GM19035 (cell line): ENCODE measurements around the gene ANKRD42.
"Not testable (repeated sequence)": the region's sequence is repeated elsewhere in the genome, so short reads cannot be mapped to it uniquely, and the experiment has no call there.

Experiments used
- ATAC-seq: cut with Tn5 transposase; IDR thresholded peaks from one replicate; pipeline ENCODE4 v1.9.1; 2021; ENCODE audit not compliant: unreplicated experiment

Gene ANKRD42

DNA sequence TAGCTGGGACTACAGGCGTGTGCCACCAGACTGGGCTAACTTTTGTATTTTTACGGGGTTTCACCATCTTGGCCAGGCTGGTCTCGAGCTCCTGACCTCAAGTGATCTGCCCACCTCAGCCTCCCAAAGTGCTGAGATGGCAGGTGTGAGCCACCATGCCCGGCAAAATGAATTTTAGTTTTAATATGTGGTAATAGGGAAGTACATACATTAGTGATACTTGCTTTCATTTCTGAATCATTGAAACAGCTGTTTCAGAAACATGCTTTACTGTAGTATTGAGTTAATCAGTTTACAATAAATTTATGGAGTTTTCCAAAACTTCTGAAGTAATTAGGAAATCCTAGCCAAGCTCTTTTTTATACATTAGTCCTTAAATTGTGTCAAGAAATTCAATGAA lies 21.0 kb upstream of the ANKRD42 start:
- ATAC-seq: no peak

DNA sequence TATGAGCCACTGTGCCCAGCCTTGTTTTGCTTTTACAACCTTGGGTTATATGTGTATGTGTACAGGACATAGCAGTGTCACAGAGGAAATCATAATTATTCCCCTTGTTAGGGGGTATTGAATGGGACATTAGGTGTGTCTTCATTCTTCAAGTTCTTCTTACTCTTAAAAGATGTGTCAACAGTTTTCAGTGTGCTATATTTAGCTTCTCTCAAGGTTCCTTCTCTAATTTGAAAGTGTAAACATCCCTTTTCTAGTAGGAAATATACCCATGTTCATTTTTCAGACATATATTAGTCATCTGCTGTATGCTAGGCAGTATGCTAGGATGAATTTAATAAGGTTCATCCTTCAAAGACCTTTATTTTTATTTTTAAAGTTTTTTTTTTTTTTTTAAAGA lies 19.5 kb upstream of the ANKRD42 start:
- no peak for ATAC-seq

DNA sequence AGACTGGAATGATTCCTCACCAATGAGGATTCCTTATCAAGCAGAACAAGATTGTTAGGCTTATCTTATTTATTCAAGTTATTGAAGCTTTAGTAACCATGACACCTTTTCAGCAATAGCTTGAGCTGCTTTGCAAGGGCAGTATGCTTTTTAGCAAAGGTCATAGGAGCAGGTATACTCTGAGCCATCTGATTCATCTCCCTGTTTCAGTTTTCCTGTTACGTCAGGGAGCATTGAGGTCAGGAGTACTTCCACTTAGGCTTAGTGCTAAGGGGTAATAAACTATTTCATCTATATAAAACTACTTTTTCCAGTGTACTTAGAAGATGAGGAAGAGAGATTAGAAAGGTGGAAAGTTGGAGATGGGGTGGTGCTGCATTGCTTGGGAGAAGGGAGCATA lies 17.7 kb upstream of the ANKRD42 start:
- ATAC-seq: no peak

DNA sequence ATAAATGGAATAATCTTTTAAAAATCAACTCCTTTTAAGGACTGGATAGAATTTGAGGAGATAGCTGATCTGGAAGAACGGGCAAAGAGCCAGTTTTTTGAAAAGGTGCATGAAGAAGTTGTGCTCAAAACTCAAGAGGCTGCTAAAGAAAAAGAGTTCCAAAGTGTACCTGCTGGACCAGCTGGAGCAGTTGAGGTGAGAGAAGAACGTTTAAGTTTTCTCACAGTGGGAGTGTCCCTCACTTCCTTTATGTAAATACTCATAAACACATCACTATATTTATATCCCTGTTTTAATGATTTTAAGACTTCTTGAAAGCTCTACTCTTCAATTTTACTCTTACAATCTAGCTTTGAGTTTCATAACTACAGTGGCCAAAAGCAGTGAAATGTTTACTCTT lies 11.7 kb upstream of the ANKRD42 start:
- no peak for ATAC-seq

DNA sequence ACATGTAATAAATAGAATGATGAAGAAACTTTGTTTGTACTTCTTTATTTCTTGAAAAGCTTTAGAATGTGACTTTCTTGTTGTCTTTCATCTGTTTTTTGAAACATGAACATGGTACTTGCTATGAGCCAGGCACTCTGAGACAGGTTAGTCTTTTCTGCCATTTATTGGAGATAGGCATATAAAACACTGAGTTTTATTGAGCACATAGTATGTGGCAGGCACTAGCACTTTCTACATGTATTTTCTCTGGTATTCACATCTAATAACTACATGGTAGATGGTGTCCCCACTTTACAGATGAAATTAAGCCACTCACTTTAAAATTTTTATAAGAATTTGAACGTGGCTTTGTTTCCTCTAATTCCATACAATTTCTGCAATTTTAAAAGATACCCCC lies 7.7 kb upstream of the ANKRD42 start:
- no peak for ATAC-seq

DNA sequence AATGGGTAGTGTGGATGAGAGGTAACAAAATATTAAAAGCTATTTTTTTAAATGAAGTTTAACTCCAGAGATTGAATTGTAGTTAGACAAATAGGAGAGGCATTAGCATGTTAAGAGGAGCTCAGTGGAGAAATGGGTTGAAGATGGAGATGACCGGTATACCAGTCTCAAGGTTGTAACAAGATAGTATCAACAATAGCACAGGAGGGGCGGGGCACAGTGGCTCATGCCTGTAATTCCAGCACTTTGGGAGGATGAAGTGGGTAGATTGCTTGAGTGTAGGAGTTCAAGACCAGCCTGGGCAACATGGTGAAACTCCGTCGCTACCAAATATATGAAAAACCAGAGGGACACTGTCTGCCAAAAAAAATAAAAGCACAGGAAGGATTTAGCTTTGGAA lies 6.0 kb upstream of the ANKRD42 start:
- ATAC-seq: no peak

DNA sequence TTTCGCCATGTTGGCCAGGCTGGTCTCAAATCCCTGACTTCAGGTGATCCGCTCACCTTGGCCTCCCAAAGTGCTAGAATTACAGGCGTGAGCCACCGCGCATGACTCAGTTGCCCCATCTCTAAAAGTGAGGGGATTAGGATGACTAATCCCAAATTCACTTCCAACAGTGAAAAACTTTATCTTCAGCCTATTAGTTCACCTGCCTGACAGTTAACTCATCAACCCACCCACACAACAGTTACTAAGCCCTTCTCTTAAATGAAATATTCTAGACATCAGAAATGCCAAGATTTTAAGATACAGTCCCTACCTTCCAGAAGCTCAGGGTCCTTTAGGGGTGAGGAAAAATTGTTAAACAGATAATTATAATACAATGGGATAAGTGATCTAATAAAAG lies 2.0 kb upstream of the ANKRD42 start:
- ATAC-seq: no peak

DNA sequence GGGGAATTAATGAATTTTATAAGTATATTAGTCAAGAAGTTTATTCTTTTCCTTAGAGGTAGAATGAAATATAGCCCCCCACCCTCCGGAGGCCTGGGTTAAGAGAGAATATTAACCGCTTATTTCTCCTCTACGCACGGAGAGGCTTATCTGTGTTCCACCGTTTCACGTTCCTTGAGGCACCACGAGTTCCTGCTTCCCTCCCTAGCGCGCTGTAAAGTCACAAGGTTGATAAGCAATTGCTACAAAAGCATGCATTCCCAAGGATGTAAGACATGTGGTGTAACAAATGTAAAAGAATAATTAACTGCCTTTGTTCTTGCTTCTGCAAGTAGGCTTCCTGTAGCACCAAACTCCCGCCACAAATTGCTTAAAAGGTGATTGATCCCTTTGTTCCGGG lies 1.5 kb upstream of the ANKRD42 start:
- no peak for ATAC-seq

DNA sequence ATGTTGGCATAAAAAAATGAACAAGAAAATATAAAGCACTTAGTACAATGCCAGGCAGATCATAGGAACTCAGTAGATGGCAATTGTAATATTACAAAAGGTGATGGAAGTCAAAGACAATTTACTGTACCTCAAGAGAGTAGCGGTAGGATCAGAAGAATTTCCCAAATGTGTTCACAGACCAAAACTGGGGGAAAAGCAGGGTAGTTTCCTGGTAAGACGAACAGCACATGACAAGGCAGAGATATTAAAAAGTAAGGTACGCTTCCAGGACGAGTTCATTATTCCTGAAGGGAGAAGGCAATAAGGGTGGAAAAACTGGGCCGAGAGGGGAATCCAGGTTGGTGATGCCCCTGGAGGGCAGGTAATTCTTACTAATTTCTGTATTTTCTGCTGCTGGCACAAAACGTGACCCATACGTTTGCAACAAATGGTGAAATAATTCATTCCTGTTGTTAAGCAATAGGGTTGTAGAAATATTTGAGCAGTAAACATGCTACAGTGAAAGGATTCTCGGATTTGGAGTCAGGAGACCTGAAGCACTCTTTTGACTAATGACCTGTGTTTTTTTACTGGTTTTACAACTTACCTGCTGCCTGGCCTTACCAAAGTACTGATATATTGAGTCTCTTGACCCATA lies 786 bp upstream of the ANKRD42 start:
- no peak for ATAC-seq

DNA sequence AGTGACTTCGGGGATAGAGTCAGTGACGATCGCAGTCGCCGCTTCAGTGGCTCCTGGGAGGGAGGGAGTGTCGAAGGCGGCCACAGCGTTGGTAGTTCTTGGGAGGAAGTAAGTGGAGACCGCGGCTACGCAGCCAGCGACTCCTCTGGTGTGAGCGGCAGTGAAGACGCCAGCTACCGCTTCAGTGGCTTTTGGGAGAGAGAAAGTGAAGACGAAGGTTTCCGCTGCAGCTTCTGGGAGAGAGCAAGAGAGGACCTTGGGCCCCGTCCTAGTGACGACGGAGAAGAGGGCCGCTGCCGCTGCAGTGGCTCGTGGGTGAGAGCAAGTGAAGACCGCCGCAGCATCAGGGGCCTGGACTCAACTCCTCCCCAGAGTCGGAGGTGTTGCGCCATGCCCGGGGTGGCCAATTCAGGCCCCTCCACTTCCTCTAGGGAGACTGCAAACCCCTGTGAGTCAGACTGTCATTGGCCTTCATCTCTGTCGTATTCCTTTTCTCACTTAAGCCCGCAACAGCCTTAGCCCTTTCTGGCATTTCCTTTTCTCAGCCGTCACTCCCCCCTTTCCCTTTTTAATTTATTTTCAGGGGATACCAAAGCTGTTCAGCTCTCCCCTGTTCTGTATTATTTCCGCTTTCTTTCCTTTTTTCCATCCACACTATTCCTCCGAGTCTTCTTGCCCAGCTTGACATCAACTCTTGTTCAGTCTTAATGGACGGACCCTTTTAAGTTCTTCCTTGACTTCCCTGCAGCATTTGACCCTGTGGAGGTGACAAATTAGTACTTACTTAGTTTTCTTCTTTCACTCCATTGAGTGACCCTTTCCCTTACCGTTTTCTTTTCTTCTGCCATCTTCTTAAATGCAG lies 1.0 kb downstream of the ANKRD42 start:
- peak; percentile 65 for ATAC-seq

DNA sequence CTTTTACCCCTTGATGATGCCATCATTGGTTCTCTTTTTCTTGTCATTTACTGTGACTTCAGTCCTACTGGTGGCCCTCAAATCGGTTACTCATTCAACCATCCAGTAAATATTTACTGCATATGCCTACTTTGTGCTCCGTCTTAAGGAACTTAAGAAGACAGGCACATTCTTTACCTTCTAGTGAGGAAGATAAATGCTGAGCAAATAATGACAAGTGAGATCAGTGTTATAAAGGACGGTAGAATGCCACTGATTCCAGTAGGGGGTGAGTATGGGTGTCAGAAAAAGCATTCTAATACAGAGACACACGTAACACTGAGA lies 1.6 kb downstream of the ANKRD42 start:
- no peak for ATAC-seq

DNA sequence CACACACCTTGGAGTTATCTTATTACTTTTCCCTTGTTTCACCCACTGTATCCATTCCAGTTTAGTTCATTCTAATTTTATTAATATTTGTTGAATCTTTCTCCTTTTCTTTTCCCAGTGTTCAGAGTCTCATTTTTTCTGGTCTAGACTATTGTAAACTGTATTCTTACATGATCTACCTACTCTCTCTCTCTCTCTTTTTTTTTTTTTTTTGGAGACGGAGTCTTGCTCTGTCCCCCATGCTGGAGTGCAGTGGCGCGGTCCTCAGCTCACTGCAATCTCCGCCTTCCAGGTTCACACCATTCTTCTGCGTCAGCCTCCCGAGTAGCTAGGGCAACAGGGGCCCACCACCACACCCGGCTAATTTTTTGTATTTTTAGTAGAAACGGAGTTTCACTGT lies 2.1 kb downstream of the ANKRD42 start:
- no peak for ATAC-seq

DNA sequence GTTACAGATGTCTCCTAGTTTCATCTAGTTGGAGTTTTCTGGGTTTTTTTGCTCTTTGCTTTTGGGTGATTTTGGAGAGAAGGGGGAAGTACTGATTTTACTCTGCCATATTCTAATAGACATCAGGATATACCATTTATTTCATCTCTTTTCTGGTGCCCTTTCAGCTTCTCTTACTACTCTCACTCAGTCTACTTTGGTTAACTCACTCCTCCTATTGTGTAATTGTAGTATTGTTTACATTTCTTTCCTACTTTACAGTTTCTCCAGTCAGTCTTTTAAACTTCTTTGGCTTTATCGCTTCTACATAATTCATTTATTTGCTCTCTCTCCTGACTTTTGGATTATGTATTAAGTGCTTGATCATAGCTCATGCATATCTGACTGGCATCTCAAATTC lies 6.5 kb downstream of the ANKRD42 start:
- no peak for ATAC-seq

DNA sequence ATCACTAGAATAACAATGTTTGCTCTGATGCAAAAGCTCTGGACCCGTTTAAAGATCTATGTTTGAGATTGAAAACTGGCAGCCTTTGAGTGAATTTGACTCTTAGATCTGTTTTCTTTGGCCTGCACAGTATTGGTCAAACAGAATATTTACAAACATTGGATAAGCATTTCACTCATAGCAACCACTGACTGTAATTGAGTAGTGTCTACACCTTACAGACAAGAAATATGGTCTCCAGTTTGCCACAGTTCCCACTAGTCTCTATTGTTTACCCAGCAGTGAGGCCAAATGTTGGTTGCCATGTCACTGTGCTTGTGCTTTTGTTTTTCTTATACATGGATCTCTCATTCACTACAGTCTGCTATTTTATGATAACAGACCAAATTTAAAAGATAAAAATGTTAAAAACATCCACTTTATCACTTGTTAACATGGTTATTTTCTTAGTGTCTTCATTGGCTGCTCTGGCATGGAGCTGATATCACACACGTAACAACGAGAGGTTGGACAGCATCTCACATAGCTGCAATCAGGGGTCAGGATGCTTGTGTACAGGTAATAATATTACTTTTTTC lies 12.2 kb downstream of the ANKRD42 start:
- ATAC-seq: no peak

DNA sequence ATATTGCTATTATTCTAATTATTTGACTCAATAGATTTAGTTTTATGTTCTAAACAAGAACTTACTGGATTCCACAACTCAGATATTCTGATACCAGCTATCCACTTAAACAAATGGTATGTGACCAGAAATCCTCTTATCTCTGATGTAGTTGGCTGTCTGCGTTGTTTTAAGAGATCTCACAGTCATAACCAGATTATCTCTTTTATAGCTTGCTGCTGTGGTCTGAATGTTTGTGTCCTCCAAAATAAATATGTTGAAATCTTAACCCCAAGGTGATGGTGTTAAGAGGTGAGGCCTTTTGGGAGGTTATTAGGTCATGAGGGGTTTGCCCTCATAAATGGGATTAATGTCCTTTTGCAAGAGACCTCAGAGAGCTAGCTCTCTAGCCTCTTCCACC lies 12.7 kb downstream of the ANKRD42 start:
- ATAC-seq: no peak

DNA sequence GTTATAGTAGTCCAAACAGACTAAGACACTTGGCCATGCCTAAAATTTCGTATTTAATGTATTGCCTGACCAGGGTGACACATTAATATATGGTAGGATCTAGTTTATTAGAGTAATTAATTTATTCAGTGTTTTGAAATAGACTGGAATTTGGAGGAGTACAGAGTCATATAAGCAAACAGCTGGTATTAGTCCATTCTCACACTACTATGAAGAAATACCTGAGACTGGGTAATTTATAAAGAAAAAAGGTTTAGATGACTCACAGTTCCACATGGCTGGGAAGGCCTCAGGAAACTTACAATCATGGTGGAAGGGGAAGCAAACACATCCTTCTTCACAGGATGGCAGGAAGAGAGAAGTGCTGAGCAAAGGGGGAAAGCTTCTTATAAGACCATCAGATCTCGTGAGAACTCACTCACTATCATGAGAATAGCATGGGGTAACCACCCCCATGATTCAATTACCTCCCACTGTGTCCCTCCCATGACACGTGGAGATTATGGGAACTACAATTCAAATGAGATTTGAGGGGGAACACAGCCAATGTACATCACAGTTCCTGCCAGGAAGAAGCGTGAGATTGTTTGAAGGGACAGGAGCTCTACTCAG lies 13.4 kb downstream of the ANKRD42 start:
- ATAC-seq: not testable (repeated sequence)

DNA sequence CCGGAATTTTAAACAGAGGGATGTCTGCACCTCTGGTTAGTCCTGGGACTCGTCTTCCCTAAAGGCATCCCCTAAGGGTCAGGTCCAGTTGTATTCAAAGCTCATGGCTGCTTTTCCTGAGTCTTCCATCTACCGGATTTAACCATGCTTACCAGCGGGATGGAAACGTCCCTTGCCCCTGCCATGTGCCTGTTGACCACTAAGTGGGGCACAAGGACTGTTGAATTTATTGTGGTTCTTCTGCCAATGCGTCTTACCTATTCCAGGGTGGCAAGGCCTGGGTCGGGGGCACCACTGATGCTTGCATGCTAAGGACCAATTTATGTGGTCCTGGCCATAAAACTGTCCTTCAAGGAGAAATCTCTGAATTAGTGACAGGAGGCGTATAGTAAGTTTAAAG lies 25.6 kb downstream of the ANKRD42 start:
- no peak for ATAC-seq

DNA sequence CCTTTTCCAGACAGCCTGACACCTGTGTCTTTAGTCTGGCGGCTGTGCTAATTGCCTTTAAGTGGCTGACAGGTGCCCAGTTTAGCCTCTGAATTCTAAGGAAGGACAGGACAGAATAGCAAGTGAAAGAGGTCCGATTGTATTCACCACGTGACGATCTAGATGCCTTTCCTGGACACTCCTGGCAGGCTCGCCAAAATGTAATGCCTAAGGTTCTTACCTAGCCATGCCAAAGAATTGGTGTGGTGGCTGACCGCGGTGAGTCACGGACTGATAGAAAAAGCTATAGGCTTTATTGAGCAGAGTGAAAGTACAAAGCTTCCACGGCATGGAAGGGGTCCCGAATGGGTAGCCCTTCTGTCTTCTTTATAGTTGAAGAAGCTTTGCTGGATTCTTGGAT lies 26.7 kb downstream of the ANKRD42 start:
- ATAC-seq: no peak

DNA sequence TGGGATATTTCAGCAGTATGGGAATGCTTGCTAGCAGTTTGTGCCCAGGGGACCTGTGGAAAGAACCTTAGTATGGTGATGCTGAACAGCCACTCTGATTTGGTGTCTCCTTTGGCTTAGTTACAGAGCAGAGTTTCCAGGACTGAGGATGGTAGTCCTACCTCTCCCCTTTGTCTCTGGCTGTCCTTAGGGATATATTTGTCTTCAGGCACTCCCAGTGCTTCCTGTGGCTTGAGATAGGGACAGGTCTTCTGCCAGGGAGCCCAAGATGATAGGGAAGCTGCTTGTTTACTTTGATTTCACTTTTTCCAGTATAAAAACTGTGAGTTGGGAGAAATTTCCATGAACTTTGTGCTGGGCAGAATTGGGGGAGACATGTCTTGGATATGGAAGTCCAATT lies 28.2 kb downstream of the ANKRD42 start:
- no peak for ATAC-seq

DNA sequence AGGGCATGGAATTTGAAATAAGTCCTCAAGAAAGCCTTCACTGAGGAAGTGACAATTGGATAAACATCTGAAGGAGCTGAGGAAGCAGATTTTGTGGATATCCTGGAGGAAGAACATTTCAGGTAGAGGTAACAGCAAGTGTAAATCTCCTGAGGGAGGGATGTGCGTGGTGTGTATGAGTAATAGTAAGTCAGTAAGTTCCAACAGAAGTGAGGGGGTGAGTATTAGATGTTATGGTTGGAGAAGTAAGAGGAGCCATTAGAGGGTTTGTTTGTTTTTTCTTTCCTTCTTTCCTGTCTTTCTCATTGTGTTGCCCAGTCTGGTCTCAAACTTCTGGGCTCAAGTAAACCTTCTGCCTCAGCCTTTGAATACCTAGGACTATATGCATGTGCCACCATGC lies 29.0 kb downstream of the ANKRD42 start:
- no peak for ATAC-seq

DNA sequence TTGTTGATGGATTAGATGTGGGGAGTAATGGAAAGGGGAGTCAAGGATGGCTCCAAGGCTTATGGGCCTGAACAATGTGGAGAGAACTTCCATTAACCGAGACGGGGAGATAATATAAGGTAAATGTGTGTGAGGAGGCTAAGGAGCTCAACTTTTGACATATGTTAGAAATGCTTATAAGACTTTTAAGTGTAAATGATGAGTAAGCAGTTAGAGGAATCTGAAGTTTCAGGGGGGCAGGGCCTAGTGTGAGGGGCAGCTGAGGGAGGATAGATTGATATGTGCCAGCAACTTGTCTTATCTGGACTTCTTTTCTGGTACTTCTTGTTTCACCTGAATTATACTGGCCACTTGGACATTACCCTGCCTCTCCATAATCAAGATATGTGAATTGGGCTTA lies 29.9 kb downstream of the ANKRD42 start:
- ATAC-seq: no peak

DNA sequence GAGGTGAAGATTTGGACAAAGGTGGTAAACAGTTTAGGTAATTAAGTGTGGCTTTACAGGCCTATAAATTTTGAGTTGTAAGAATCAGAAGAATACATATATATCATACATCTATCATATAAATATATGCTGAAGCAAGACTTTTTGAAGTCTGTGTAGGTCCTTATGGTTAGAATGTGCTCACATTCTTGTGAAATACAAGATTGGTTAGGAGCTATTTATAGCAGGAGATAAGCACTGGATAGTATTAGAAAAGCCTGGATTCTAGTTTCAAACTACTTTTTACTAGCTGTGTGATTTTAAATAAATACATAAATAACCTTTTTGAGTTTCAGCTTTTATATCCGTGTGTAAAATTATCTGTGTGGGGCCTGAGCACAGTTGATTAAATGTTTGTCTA lies 42.3 kb downstream of the ANKRD42 start:
- ATAC-seq: no peak
